GM12875 (cell line): ENCODE measurements around the gene DDO.

Source experiments
- H3K4me3 ChIP-seq: one replicate; pipeline ENCODE4 v1.5.1; 2011; ENCODE audit warnings: low read depth, low read length, control low read depth
- CTCF ChIP-seq: IDR thresholded peaks from 2 replicates; pipeline ENCODE4 v1.5.1; 2011; ENCODE audit warnings: low read depth, mild to moderate bottlenecking, control low read depth, inconsistent platforms, low read length, moderate library complexity, borderline replicate concordance; ENCODE audit not compliant: insufficient read depth

DDO gene

GRCh38 chr6:110432285-110432900, 17.0 kb upstream of the DDO start:
- no peak overlapping the region for H3K4me3 ChIP-seq
- TF ChIP-seq CTCF = no peak

- TF ChIP-seq CTCF = no peak
- no peak overlapping the region for H3K4me3 ChIP-seq
Observed at GRCh38 chr6:110430741-110431140, 15.4 kb upstream of the DDO start.

GRCh38 chr6:110430236-110430635, 14.9 kb upstream of the DDO start:
- no peak for TF ChIP-seq CTCF
- H3K4me3 ChIP-seq = no peak overlapping the region

- no peak overlapping the region for H3K4me3 ChIP-seq
- TF ChIP-seq CTCF = no peak
Observed at GRCh38 chr6:110428153-110428552, 12.8 kb upstream of the DDO start.

DNA sequence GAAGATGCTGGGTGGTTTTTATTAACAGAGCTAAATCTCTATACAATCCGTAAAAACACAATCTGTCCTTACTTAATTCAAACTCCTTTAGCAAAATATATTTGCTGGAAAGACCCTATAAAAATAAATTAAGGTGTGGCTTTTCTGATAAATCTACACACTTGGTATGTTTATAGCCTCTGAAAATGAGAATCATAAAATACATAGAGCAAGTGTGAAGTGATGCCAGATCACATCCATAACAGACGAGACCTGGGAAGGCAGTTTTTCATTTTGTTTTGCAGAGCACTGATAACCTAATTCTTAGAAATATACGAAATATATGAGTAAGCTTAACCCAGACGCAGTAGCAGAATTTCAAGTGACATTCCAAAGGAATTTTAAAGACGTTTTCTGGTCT, 10.4 kb upstream of the DDO start:
- no peak overlapping the region for H3K4me3 ChIP-seq
- TF ChIP-seq CTCF = no peak

GRCh38 chr6:110422444-110422822, 7.1 kb upstream of the DDO start:
- no peak overlapping the region for H3K4me3 ChIP-seq
- TF ChIP-seq CTCF = no peak

- no peak for TF ChIP-seq CTCF
- no peak overlapping the region for H3K4me3 ChIP-seq
Observed at GRCh38 chr6:110421749-110422443, 6.5 kb upstream of the DDO start.
